GM21423 (cell line): ENCODE data around the gene MYT1.

Experiments
- ATAC-seq: cut with Tn5 transposase; IDR thresholded peaks from one replicate; pipeline ENCODE4 v1.9.1; 2021; ENCODE audit warnings: mild to moderate bottlenecking, moderate library complexity; ENCODE audit not compliant: unreplicated experiment

The MYT1 gene

GRCh38 chr20:64212755-64213154 lies 48.5 kb downstream of the MYT1 start:
- ATAC-seq, result no peak

DNA sequence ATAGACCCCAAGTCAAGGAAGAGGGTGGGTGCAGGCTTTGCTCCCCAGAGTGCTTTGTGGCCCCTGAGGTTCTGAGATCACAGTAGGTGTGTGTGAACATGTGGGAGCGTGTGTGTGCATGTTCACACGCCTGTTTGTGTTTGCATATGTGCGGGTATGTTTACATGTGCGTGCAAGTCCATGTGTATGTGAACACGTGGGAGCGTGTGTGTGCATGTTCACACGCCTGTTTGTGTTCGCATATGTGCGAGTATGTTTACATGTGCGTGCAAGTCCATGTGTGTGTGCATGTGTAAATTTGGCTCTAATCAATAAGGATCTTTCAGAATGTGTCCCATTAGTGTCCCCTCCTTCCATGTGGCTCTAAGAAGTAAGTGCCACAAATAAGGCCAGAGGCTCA lies 49.9 kb downstream of the MYT1 start:
- ATAC-seq, result no peak

GRCh38 chr20:64214952-64215351 lies 50.7 kb downstream of the MYT1 start:
- no peak for ATAC-seq

- no peak for ATAC-seq
Measured at GRCh38 chr20:64216036-64216435, 51.8 kb downstream of the MYT1 start.

DNA sequence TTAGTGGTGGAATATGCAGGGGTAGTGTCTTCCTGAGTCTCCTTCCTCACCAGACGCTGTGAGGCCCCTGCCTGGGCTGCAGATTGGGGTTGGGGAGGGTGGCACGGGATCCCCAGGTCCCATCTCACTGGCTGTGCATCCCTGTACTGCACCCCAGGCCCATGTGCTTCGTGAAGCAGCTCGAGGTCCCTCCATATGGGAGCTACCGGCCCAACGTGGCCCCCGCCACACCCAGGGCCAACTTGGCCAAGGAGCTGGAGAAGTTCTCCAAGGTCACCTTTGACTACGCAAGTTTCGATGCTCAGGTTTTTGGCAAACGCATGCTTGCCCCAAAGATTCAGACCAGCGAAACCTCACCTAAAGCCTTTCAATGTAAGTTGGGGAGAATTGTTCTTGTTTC lies 52.7 kb downstream of the MYT1 start:
- no peak for ATAC-seq

- no peak for ATAC-seq
Measured at GRCh38 chr20:64217539-64218221, 53.4 kb downstream of the MYT1 start.

DNA sequence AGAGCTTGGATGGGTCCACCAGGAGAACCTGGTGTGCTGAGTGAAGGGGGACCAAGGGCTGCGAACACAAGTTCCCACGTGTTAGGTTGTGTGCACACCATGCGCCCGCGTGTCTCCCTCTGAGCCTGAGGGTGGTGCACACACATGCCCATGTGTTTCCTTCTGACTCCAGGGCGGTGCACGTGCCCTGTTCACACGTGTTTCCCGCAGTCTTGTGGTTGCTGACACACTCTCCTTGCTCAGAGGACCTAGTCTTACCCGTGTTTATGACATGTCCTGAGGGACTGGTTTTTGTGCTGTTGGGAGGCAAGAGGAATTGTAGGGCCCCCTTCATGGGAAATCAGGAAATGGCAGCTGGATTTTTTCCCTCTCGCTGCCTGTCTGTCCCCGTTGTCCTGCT lies 55.0 kb downstream of the MYT1 start:
- no peak for ATAC-seq

DNA sequence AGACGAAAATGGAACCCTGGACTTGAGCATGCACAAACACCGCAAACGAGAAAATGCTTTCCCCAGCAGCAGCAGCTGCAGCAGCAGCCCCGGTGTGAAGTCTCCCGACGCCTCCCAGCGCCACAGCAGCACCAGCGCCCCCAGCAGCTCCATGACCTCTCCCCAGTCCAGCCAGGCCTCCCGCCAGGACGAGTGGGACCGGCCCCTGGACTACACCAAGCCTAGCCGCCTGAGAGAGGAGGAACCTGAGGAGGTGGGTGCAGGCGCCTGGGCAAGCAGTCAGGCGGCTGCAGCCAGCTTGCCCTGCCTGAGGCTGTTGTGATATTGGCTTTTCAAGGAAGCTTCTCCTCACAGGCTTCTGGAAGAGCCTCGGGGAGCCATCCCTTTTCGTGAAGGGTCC lies 55.5 kb downstream of the MYT1 start:
- no peak for ATAC-seq

DNA sequence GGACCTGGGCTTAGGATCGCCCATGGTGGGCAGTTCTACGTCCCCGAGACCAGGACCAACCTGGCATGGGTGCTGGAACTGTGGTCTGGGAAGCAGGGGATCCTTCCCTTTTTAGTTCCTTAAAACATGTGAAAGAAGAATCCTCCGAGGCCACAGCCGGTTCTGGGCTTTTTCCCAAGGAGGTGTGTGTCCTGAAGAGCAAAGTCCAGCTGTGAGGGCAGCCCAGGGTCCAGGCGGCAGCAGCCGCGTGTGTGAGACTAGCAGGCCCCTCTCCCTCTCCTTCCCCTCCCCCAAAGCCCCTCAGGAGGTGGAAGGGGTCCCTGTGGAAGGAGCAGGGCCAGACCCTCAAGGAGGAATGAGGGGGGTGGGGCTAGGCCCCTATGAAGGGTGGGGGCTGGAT lies 56.2 kb downstream of the MYT1 start:
- ATAC-seq, result no peak

- no peak for ATAC-seq
Measured at GRCh38 chr20:64220891-64221527, 56.8 kb downstream of the MYT1 start.

DNA sequence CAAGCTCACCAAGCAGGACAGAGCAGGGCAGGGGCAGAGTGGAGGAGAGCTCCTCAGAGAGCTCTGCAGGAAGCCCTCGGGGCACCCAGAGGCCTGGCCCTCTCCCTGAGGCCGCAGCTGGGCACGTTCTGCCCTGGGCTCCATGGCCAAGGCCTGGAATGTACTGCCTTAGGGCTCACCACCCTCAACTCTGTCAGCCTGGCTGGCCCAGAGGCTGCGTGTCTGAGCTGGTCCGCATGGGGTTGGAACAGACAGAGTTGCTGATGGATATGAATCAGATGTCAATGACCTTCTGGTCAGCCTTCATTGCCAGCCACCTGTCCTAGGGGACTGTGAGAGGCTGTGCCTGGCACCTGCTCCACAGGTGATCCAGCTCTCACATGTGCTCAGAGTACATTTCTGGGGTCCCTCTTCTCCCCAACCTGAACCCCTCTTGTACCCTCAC lies 58.1 kb downstream of the MYT1 start:
- no peak for ATAC-seq

DNA sequence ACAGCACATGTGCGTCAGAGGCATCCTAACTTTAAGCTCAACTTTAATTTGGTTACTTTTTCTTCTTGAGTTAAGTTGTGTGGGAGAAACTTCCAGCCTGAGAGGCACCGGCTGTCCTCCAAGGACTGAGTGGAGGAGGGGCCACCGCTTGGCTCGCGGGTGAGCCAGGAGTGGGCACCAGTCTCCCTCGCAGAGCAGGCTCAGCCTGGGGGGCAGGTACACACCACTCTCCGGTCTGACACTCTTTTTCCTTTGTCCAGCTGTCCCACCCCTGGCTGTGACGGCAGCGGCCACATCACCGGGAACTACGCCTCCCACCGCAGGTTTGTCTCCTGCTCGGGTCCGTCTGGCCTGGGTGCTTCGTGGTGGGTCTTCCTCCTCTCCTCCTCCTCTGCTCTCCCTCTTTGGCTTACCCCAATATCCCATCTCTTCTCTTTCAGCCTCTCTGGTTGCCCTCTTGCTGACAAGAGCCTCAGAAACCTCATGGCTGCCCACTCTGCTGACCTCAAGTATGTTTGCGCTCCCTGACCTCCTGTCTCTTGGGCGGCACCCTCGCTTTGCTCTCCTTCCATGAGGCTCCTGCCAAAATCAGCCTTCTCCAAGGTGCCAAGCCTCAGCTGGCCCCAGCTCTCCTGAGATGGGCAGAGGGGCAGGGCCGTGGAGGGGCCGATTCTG lies 58.7 kb downstream of the MYT1 start:
- ATAC-seq, result no peak

GRCh38 chr20:64223526-64224067 lies 59.3 kb downstream of the MYT1 start:
- no peak for ATAC-seq

GRCh38 chr20:64224351-64225170 lies 60.3 kb downstream of the MYT1 start:
- no peak for ATAC-seq

GRCh38 chr20:64225171-64225595 lies 60.9 kb downstream of the MYT1 start:
- no peak for ATAC-seq

DNA sequence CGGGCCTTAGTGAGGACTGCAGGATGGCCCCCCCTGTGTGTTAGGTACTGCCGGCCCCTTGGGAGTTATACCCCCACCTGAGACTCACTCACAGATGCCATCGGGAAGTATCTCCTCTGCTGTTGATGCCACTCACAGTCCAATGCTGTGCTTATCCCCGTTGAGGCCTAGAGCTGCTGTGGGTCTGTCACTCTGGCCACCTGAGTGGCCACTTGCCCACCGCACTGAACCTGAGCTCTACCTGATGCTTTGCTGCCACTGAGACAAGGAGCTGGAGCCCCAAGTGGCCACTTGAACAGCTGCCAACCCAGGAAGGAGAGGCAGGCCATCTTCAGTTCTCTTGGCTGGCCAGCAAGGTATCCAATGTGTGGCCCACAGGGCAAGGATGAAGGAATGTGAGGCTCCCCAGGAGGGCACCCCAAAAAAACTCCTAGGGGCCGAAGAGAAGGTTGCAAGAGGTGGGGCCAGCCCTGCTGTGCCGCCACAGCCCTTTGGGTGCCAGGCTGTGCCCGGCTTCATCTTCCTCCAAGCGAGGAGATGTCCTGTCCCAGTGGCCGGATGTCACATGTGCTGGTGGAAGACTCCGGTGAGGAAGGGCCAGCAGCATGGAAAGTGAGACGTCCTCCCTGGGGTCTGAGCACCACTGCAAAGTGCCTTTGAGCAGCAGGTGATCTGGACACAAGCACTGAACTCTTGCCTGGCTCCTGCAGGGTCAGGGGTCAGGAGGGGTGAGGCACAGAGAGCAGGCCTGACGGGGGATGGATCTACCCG lies 61.8 kb downstream of the MYT1 start:
- ATAC-seq, result no peak

- ATAC-seq, result no peak
Measured at GRCh38 chr20:64226686-64227580, 62.7 kb downstream of the MYT1 start.

DNA sequence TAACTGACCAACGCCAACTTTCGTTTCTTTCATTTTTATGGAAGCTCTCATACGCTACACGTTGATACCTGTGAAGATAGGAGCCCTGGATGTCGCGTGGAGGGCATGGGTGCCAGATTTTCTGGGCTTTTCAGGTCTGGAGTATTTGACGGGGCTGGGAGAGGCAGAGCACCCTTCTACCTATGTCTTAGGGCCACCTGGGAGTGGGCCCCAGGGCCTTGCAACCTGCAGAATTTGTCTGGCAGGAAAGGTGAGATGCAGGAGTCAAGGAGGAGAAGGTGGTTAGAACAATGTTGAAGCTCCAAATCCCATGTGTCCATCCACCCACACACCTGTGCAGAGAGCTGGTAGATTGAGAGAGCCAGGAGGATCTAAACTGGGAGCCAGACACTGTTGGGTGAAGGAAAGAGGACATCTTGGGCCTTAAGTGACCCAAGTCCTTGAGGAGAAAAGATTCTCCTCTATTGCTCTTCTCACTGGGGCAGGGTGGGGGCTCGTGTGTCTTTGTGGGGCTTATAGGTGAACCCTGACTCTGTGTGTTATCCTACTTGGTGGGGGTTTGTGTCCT lies 63.9 kb downstream of the MYT1 start:
- no peak for ATAC-seq
